HUES64 (cell line): Measurements from ENCODE around the gene ENKUR. TPM values are rescaled to one million over a fixed set of nuclear protein-coding genes. Genes with fewer than 3 reads are reported as not detected.
A peak's percentile ranks its signal among the peaks of the same experiment; 100 is the strongest.

Source experiments
- H3K27ac ChIP-seq: 2 replicates; pipeline ENCODE4 v1.7.0; 2013; ENCODE audit warnings: low read depth, low read length, inconsistent platforms
- H3K27me3 ChIP-seq: 2 replicates; pipeline ENCODE4 v1.6.1; 2013; ENCODE audit warnings: mild to moderate bottlenecking, low read length; ENCODE audit not compliant: insufficient read depth
- H3K36me3 ChIP-seq: 2 replicates; pipeline ENCODE4 v1.6.1; 2013; ENCODE audit warnings: mild to moderate bottlenecking, low read length; ENCODE audit not compliant: insufficient read depth
- H3K4me1 ChIP-seq: 2 replicates; pipeline ENCODE4 v1.6.1; 2013; ENCODE audit warnings: mild to moderate bottlenecking, low read length, moderate library complexity; ENCODE audit not compliant: insufficient read depth
- H3K4me3 ChIP-seq: 2 replicates; pipeline ENCODE4 v1.5.1; 2013; ENCODE audit warnings: mild to moderate bottlenecking, low read length, moderate library complexity
- H3K9ac ChIP-seq: 2 replicates; pipeline ENCODE4 v1.6.1; 2013; ENCODE audit warnings: mild to moderate bottlenecking, low read depth, low read length
- H3K9me3 ChIP-seq: 2 replicates; pipeline ENCODE4 v1.6.1; 2013; ENCODE audit warnings: low read depth, low read length; ENCODE audit not compliant: insufficient read depth
- WGBS: fragments of 150-250, 120-280 bp; methylation state at CpG from one replicate; pipeline ENCODE4 v1.1.7; 2013; ENCODE audit warnings: missing lambda C conversion rate; 5-methylcytosine and 5-hydroxymethylcytosine counted together
- polyA plus RNA-seq, 2 experiments: library from polyadenylated mRNA; stranded (reverse); fragments of 50-300 nt; gene quantifications; one replicate each; pipeline ENCODE4 v1.2.3, GENCODE V29; 2013

Gene ENKUR, protein sequence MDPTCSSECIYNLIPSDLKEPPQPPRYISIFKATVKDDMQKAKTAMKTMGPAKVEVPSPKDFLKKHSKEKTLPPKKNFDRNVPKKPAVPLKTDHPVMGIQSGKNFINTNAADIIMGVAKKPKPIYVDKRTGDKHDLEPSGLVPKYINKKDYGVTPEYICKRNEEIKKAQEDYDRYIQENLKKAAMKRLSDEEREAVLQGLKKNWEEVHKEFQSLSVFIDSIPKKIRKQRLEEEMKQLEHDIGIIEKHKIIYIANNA
- polyA plus RNA-seq (2013, experiment 1 of 2): 0.25 TPM
- 0.19 TPM for polyA plus RNA-seq (2013, experiment 2 of 2)

DNA sequence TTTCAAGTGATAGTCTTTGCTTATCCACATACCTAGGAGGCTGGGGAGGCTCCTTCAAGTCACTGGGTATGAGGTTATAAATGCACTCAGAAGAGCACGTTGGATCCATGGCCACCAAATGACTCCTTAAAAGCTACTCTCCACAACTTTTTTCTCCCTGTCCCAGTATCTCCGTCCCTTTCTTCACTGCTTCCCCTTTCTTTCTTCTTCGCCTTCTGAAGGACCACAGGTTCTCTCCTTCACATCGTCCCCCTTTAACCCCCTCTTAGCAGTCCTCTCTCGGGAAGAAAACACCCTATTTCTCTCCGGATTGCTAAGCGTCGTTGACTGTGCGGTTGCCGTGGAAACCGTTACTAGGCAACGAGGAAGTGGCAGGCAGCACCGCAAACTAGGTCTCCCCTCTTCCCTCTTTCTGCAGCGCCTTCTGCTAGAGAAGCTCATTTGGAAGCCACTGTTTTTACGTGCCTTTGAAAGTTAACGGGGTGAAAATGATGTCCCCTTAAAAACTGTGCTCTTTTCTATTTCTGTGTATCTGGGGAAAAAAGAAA is at the start of gene ENKUR:
TSS of gene ENKUR (minus strand) at position 331 of the 548 bp plus-strand sequence. CDS start at position 109, 222 bp downstream.
- peak within 1 kb of the TSS; percentile 75 for H3K4me3 ChIP-seq
- H3K36me3 ChIP-seq: no peaks in the 10 kb centered on the region
- peaks cover 13% of the 10 kb centered on the region; the same call in 1 of the 2 replicates for H3K4me1 ChIP-seq
- under 1% methylated on average over 16 of the region's 16 CpGs for WGBS
- peak within 1 kb of the TSS; percentile 94 for H3K9ac ChIP-seq
- no peaks in the 10 kb centered on the region for H3K9me3 ChIP-seq
- peak within 1 kb of the TSS; percentile 86 for H3K27ac ChIP-seq
- H3K27me3 ChIP-seq: no peaks in the 10 kb centered on the region

DNA sequence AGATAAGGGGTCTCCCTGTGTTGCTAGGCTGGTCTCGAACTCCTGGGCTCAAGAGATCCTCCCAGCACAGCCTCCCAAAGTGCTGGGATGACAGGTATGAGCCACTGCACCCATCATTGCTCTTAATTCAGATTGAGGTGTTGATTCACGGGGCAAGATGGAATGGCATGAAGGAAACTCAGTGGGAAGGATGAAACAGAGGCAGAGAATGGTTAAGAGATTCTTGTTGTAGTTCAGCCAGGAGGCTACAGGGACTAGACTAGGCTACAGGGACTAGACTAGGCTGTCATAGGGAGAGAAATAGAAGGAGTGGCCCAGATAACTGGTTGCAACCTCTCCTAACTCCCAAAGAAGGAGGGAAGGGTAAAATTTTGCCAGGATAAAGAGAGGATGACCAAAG is 48.4 kb upstream of the ENKUR start:
- H3K27ac ChIP-seq: no peak overlapping the region
- no peaks in the 10 kb centered on the region for H3K9me3 ChIP-seq
- H3K36me3 ChIP-seq: no peaks in the 10 kb centered on the region
- 87% methylated on average over 2 of the region's 2 CpGs for WGBS
- H3K4me3 ChIP-seq: no peak overlapping the region
- H3K27me3 ChIP-seq: peaks cover 34% of the 10 kb centered on the region
- H3K4me1 ChIP-seq: peaks cover 14% of the 10 kb centered on the region
- H3K9ac ChIP-seq: no peak overlapping the region

DNA sequence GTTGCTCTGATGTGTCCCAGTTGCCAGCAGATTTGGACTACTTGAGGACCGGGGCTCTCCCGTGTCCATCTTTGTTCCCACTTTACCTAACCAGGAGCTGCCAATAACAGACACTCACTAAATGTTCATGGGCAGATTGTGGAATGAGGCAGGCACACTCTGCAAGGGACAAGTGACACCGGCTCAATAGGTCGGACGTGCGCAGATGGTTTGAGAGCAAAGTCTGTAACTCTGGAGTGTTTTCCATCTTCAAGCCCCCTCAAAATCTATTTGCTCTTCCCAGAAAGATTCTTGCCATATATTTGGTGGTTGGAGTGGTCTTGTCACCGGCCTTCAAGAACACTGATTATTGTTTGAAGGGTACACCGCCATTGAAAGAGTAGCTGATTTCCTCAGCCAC is 47.7 kb upstream of the ENKUR start:
- Histone ChIP-seq H3K4me1 (peaks cover 10% of the 10 kb centered on the region), H3K4me3 (no peak overlapping the region), H3K9me3 (no peaks in the 10 kb centered on the region), H3K9ac (no peak overlapping the region), H3K27me3 (peaks cover 27% of the 10 kb centered on the region), H3K36me3 (no peaks in the 10 kb centered on the region), H3K27ac (no peak overlapping the region)
- 98% methylated on average over 8 of the region's 8 CpGs for WGBS

DNA sequence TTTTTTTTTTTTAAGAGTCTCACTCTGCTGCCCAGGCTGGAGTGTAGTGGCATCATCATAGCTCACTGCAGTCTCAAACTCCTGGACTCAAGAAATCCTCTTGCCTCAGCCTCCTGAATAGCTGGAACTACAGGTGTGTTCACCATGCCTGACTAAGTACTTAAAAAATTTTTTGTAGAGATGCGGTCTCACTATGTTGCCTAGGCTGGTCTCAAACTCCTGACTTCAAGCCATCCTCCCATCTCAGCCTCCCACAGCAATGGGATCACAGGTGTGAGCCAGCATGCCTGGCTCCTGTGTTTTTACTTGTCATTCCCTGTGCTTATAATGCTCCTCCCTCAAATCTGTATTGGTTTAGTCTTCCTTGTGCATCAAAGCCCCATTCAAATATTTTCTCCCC is 47.2 kb upstream of the ENKUR start:
- Histone ChIP-seq H3K27me3 (peaks cover 24% of the 10 kb centered on the region), H3K4me3 (no peak overlapping the region), H3K9me3 (no peaks in the 10 kb centered on the region), H3K4me1 (peaks cover 5% of the 10 kb centered on the region), H3K9ac (no peak overlapping the region), H3K27ac (no peak overlapping the region), H3K36me3 (no peaks in the 10 kb centered on the region)
- WGBS: 93% methylated on average over 1 of the region's 1 CpG

DNA sequence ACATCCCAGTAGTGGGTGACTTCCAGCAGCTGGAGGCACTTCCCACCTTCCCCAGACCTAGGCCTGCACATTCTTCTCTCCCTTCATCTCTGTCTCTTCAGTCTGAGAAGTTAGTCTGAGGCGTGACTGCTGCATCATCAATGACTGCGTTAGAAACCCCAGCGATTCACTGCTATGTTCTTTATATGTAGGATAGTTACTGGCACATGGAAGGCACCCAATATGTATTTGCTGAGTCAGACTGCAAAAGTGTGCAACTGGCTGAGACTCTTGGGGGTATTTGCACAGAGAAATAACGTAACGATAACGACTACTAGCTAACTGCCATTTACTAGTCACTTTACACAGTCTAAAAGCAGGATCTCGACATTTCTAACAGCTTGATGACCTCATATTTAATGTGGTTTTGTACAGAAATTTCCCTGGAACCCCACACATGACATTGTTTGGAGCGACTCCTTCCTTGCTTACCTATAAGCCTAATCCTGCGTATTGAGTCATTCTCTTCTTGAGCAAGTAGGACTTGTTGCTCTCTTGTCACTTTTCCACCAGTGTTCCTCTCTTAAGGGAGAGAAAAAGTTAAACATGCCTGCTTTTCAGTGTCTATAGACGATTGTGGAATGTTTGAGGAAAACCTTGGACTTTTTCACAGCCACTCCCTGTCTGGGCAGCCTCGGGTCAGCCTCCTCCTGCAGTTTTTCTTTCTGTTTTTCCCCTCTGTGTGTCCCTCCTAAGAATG is 45.9 kb upstream of the ENKUR start:
- Histone ChIP-seq H3K27me3 (peaks cover 13% of the 10 kb centered on the region), H3K4me3 (no peak overlapping the region), H3K27ac (no peak overlapping the region), H3K36me3 (no peaks in the 10 kb centered on the region), H3K9ac (no peak overlapping the region), H3K9me3 (no peaks in the 10 kb centered on the region), H3K4me1 (no peaks in the 10 kb centered on the region)
- 90% methylated on average over 11 of the region's 11 CpGs for WGBS

DNA sequence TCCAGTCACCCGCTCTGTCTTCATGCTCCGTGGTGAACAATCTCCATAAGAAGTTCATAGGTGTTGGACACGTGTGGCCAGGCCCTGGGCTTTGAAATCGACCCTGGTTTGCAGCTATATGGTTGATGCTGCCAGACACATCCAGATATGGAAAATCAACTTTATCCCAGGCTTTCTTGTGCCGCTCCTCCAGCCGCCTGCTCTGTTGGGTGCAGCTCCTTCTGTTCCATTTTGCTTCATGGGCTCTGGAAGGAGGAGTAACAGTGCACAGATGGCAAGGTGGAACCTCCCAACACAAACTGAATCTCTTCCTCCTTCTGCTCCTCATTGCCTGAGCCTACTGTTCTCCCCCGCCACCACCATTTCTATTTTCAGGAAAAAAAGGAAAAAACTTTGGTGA is 45.2 kb upstream of the ENKUR start:
- WGBS: 95% methylated on average over 7 of the region's 7 CpGs
- H3K27ac ChIP-seq: no peak overlapping the region
- H3K9ac ChIP-seq: no peak overlapping the region
- H3K9me3 ChIP-seq: no peaks in the 10 kb centered on the region
- no peaks in the 10 kb centered on the region for H3K4me1 ChIP-seq
- no peak overlapping the region for H3K4me3 ChIP-seq
- H3K36me3 ChIP-seq: no peaks in the 10 kb centered on the region
- peaks cover 8% of the 10 kb centered on the region; the same call in 1 of the 2 replicates for H3K27me3 ChIP-seq

DNA sequence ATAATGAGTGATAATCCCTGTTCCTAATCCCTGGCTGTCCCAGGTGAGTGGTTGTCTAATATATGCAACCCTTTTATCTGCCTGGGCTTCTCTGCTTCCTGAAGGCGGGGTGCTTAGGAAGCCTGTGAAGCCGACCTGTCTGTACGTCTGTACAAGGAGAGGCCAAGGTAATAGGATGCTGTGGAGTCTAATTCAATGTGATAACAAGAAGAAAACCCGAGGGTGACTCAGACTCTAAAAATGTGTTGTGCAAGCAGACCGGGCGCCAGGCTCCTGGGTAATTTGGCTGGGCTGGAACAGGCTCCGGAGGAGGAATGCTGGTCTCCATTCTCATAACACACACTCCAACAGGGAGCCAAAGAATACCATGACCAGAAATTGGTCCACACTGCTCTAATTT is 44.0 kb upstream of the ENKUR start:
- 67% methylated on average over 7 of the region's 7 CpGs for WGBS
- no peak overlapping the region for H3K4me3 ChIP-seq
- H3K9me3 ChIP-seq: no peaks in the 10 kb centered on the region
- H3K36me3 ChIP-seq: no peaks in the 10 kb centered on the region
- H3K27ac ChIP-seq: no peak overlapping the region
- H3K9ac ChIP-seq: no peak overlapping the region
- no peaks in the 10 kb centered on the region for H3K27me3 ChIP-seq
- no peaks in the 10 kb centered on the region for H3K4me1 ChIP-seq

DNA sequence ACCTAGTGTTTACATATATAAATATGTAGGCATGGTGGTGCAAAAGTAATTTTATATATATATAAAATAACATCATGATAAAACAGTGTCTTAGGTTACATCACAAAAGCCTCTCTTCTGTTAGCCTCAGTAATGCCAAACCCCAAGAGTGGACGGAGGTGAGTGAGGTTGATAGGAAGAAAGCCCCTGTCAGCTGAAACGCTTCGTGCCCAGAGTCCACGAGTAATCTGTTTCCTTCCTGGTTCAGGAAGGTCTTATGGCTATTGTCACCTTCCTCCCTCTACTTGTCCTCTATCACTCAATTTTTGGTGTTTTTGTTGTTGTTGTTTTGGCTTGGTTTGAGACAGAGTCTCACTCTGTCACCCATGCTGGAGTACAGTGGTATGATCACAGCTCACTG is 41.9 kb upstream of the ENKUR start:
- no peaks in the 10 kb centered on the region for H3K36me3 ChIP-seq
- no peaks in the 10 kb centered on the region for H3K27me3 ChIP-seq
- no peak overlapping the region for H3K4me3 ChIP-seq
- no peaks in the 10 kb centered on the region for H3K9me3 ChIP-seq
- WGBS: 91% methylated on average over 4 of the region's 4 CpGs
- no peaks in the 10 kb centered on the region for H3K4me1 ChIP-seq
- no peak overlapping the region for H3K9ac ChIP-seq
- no peak overlapping the region for H3K27ac ChIP-seq

DNA sequence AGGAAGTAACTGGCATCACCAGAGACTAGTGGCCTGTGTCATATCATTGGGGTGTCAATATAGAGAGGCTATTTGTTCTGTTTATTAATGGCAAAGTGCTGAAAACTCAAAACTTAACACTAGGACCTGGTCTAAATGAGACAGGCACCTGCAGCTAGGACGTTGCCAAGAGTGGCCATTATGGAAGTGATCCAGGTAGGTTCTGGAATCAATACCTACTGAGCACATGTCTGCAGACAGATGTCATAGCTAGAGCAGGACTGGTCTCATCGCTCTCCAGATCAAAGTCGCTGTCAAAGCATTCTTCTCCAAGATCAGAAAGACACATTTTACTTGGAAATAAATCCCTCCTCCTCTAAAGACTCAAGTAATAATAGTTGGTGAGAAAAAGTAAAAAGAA is 40.8 kb upstream of the ENKUR start:
- H3K9me3 ChIP-seq: no peaks in the 10 kb centered on the region
- no peaks in the 10 kb centered on the region for H3K27me3 ChIP-seq
- H3K27ac ChIP-seq: no peak overlapping the region
- H3K4me1 ChIP-seq: no peaks in the 10 kb centered on the region
- no peaks in the 10 kb centered on the region for H3K36me3 ChIP-seq
- H3K4me3 ChIP-seq: no peak overlapping the region
- WGBS: 95% methylated on average over 3 of the region's 3 CpGs
- no peak overlapping the region for H3K9ac ChIP-seq

DNA sequence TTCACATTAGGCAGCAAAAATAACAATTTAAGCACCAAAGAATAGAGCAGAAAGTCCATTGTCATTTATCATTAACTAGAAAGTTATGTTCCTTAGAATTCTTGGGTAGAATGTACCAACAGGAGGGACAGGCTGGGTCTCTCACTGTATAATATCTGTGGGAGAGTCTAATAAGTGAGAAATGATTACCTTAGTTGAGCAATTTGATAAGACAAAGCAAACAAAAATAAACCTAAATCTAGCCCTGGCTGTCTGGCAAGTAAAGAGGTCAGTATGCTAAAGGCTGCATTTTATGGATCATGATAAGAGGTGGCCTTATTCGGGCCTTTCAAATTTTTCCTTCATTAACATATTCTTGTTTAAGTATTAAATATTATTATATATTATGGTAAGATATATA is 36.1 kb upstream of the ENKUR start:
- Histone ChIP-seq H3K27ac (no peak overlapping the region), H3K36me3 (no peaks in the 10 kb centered on the region), H3K4me1 (no peaks in the 10 kb centered on the region), H3K4me3 (no peak overlapping the region), H3K27me3 (no peaks in the 10 kb centered on the region), H3K9me3 (no peaks in the 10 kb centered on the region), H3K9ac (no peak overlapping the region)
- no CpG with 5 or more reads among the region's 1 CpG for WGBS

DNA sequence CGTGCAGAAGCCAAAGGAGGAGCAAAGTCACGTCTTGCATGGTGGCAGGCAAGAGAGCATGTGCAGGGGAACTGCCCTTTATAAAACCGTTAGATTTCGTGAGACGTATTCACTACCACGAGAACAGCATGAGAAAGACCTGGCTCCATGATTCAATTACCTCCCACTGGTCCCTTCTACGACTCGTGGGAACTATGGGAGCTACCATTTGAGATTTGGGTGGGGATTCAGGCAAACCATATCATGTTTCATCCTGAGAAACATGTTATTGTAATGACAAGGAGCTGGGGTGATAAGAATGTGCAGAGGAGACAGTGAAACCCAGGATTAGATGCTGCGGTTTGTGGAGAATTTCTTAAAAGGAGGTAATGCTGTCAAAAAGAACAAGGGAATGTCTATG is 34.4 kb upstream of the ENKUR start:
- Histone ChIP-seq H3K36me3 (no peaks in the 10 kb centered on the region), H3K9ac (no peak overlapping the region), H3K9me3 (no peaks in the 10 kb centered on the region), H3K27me3 (no peaks in the 10 kb centered on the region), H3K4me3 (no peak overlapping the region), H3K27ac (no peak overlapping the region), H3K4me1 (no peaks in the 10 kb centered on the region)
- WGBS: 92% methylated on average over 9 of the region's 9 CpGs
